GM18858 (cell line): ENCODE data around the gene ZMYND8.
"Not testable (repeated sequence)": the region's sequence is repeated elsewhere in the genome, so short reads cannot be mapped to it uniquely, and the experiment has no call there.

Source experiments
- ATAC-seq: cut with Tn5 transposase; IDR thresholded peaks from one replicate; pipeline ENCODE4 v1.9.1; 2021; ENCODE audit not compliant: unreplicated experiment

The ZMYND8 gene

DNA sequence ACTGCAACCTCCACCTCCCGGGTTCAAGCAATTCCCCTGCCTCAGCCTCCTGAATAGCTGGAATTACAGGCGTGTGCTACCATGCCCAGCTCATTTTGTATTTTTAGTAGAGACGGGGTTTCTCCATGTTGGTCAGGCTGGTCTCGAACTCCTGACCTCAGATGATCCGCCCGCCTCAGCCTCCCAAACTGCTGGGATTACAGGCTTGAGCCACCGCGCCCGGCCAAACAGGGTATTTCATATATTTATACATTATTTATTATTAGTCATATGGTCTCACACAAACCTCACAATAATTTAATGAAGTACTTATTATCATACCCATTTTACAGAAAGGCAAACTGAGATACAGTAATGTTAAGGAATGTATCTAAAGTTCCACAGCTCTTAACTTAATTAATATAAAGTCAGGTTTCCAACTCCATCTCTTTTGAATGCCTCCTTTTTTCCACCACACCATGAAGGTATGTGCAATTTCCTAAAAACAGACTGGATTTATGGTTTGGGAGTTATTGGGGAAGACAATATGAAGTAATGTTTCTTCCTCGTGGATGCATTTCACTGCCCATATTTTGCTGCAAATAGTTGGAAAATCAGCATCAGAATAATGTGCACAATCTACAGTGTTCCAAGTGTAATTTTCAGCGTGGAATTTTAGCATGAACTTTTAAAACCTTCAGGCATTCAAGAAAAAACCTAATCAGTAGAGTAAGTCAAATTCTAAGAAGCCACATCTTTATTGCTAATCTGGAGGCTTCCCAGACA, 65.7 kb downstream of the ZMYND8 start:
- no peak for ATAC-seq

DNA sequence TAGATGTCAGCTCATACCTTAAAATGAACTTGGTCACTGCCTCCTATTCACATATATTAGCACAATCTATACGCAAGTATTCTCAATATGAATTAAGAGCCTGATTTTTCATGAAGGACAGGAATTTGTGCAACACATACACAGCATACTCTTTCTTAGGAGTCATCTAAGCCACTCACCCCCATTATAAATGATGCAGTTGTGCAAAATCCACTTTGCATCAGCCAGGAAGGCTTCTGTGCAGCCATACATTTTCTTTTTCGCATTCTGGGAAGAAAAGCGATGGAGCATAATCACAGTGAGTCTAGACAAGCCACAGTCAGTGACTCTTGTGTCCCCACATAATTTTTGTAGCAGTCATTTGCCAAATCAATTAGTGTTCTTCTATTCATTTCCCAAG, 66.5 kb downstream of the ZMYND8 start:
- ATAC-seq, result no peak

DNA sequence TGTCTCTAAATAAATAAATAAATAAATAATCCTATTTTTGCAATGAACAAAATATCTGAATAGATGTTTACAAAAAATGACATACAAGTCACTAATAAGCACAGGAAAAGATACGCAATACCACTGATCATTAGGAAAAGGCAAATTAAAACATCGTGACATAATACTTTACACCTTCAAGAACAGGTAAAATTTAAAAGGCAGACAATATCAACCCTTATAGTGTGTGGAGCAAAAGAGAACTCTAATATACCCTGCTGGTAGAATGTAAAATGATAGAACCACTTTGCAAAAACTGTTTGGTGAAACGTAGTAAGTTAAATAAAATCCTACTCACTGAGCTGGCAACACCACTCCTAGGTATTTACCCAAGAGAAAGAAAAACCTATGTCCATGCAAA, 67.4 kb downstream of the ZMYND8 start:
- no peak for ATAC-seq

DNA sequence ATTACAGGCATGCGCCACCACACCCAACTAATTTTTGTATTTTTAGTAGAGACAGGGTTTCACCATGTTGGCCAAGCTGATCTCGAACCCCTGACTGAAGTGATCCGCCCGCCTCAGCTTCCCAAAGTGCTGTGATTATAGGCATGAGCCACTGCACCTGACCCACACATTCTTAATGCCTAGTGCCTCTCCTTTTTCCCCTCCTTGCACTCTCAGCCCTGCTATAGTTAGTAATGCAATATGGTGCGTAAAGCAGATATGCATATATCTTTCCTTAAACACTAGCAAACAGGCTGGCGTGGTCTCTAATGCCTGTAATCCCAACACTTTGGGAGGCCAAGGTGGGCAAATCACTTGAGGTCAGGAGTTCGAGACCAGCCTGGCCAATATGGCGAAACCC, 68.0 kb downstream of the ZMYND8 start:
- ATAC-seq, result not testable (repeated sequence)

DNA sequence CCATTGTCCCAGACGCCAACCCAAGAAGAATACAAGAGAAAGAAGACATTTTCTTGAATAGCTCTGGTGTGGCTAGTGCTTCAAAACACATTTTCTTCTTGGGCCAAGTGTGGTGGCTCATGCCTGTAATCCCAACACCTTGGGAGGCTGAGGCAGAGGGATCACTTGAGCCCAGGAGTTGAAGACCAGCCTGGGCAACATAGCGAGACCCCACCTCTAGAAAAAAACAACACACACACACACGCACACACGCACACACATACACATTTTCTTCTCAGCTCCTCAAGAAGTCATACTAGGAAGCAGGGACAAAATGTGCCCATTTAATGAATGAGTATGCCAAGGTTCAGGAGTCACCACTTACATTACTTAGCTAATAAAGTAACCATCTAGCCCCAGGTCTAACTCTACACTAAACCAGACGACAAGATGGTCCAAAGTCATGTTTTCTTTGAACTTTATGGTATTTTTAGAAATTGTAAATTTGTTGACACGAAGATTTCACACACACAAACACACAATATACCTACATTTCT, 68.8 kb downstream of the ZMYND8 start:
- ATAC-seq, result no peak

DNA sequence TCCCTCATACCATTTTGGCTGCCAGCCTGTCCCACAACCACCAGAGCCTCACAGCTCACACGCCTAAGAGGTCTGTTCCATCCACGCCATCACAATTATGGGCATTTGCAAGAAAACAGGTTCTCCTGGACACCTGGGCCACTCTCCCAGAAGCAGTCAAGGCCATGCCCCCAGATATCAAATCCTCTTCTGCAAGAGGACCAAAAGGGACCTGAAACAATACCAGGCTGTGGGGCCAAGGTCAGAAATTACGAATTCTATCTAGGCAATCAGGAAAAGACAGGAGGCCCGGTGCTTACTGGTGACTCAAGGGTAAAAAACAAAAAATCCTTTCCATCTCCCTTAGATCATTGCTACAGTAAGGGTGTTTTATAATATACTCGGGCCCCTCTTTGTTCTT, 69.8 kb downstream of the ZMYND8 start:
- ATAC-seq, result no peak

DNA sequence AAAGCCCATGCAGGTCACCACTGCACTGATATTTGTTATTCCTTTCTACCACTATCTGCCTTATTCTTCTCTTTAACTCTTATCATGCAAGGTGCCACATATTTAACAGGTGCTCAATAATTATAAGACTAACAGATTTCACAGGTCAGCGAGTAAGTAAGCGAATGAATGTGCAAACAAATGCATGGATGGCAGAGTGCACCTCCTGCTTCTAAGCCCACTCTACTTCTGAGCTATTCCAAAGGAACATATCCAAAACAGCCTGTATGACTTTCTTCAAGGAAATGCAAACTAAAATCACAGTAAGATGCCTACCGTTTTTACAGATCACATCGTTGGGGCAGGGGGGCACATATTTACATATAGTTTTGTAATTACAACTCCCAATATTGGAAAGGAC, 71.3 kb downstream of the ZMYND8 start:
- ATAC-seq, result no peak

DNA sequence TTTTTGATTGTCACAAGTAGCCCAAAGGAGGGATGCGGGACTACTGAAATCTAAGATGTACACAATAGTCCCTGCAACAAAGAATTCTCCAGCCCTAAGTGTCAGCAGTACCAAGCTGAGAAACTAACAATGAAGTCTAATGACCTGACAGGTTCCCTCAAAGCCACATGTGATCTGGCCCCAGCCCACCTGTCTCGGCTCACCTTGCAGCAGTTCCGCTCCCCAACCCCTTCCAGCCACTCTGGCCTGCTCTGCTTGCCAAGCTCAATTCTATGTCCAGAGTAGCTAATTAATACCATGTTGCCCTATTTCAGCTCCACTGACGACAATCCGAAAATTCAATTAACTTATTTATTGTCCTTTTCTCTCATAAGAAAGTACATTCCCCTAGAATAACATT, 72.1 kb downstream of the ZMYND8 start:
- no peak for ATAC-seq

DNA sequence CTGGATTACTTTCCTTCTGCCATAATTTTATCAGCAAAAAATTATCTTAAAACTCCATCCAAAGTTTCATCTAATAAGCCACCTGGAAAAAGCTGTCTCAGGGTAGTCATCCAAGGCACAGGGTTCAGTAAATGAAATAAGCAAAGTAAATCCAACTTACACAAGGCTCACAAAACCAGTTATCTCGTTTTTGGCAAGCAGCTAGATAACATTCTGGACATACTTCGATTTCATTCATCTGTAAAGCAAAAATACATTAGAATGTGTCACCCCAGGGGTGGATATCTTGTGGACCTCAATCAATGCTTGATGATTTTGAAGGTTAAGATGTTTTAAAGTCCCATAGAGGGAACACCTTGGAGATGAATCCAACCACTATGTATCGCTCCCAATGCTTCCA, 73.1 kb downstream of the ZMYND8 start:
- no peak for ATAC-seq

DNA sequence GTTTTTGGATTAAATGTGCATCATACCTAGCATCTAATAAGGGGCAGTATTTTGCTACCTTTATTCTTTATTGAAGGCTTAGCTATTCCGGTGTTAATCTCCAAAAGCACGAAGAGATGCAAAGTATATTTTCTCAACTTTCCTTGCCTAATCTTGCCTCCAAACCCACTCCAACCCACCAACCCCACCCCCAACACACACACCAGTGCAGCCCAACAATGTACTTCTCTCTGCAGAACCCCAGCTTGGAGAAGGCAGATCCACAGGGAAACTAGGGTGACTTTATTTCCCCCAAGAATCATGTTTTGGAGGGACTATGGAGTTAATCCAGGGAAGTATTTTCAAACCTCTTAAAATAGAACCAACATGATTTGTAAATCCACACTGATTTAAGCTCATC, 73.6 kb downstream of the ZMYND8 start:
- ATAC-seq, result no peak

DNA sequence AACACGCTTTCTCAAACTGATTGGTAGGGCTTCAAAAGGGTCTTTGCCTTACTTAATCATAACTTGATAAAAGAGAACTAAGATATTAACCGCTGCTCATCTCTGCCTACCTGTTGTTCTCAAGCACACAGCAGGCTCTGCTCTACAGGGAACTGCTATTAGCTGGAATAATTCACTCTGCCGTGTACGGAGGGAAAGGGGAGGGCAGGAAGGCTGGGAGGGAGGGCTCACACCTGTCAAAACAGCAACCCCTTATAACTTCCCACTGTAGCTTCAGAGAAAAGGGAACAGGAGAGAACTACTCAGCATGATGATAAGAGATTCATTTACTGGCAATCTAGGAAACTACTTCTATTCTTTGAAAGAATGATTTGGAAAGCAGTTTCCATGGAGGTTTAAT, 75.1 kb downstream of the ZMYND8 start:
- ATAC-seq, result no peak

DNA sequence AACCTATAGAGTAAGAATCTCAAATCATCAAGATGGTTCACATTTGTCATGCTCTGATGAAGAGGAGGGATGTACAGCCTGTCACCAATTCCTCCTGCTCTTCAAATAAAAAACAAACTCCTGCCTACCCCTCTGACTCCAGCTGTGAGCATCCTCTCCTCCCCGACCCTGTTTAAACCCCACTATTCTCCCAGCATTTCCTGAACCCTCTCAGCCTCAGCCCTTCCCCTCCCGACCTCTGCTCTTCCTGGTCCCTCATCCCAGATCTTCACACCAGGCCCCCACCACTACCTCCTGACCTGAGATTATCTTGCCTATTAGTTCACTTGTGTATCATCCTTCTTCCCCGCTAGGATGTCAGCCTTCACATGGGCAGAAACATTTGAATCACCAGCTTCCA, 75.8 kb downstream of the ZMYND8 start:
- no peak for ATAC-seq

DNA sequence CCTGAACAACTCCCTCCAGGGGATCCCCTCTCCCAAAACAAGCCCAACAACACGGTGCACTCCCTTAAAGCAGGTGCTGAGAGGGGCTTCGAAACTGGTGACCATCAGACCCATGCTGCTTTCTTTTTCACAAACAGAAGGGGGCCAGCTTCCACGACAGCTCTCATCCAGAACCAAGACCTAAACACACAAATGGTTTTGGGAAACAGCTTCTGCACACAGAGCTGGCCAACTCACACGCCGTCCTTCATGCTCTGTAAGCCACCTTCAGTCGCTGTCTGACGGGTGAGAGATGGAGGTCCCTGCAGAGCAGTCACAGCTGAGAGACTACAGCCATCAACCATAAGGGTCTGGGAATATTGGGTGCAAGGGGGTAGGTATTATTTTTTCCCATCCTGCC, 76.3 kb downstream of the ZMYND8 start:
- no peak for ATAC-seq

DNA sequence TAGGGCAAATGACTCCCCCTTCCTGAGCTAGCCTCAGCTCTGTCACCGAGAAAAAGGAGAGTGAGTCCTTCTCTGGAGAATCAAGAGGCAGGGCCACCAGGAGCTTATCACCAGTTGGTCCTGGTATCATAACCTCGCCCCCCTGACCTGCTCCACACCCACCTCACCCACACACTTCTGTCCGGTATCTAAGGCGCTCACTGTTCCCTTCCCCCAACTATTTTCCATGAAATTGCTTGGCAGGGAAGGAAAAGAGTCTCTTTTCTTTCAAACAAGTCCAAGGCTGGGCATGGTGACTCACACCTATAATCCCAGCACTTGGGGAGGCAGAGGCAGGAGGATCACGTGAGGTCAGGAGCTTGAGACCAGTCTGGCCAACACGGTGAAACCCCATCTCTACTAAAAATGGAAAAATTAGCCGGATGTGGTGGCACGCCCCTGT, 77.6 kb downstream of the ZMYND8 start:
- ATAC-seq, result no peak

DNA sequence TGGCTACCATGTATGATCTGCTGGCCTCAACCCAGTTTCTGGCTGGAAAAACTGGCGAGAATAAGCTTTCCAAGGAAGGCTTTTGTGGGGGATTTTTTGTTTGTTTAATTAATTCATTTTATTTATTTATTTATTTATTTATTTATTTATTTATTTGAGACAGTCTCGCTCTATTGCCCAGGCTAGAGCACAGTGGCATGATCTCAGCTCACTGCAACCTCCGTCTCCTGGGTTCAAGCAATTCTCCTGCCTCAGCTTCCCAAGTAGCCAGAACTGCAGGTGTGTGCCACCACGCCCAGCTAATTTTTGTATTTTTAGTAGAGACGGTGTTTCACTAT, 79.0 kb downstream of the ZMYND8 start:
- ATAC-seq, result not testable (repeated sequence)

DNA sequence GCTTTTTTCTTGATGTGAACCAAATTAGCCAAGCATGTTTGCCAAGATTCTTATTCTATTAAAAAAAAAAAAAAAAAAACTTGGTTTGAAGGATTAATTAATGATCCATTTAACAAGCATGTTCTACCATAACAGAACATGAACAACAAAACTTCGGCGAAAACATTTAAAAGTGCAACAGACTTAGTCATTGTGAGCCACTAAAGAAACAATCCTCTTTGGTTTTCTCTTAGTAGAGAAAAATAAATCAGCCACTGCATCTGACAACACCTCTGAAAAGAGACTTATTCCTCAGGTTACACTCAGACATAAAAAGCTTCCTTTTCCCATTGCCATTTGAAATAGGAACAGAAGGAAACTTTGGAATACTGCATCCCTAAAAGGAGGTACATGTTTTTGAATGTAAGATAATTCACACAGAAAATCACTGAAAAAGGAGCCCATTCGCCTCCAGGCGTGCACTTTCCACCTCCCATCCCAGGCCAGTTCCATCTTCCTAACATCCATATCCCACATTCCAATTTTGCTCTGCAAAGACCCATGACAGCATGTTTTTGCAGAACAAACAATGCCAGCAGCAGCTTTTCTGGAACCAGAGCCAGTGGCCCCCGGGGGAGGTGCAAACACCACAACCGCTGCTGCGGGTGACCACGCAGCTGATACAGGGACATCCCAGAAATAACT, 79.5 kb downstream of the ZMYND8 start:
- no peak for ATAC-seq

DNA sequence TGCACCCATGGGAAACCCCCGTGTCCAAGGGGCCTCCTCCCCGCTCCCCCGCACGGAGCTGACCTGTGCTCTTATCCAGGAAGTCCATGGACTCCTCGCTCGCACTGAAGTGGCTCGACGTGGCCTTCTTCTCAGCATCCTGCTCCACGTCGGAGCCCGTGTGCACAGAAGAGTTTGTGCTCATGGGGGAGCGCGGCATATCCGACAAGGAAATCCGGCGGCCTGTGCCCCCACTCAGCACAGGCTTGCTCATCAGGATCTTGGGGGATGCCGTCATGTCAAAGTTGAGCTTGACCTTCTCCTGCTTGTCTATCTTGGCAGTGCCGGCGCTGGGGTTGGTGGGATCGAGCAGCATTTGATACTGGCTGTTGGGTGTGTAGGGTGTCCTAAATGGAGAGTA, 80.2 kb downstream of the ZMYND8 start:
- ATAC-seq, result no peak

DNA sequence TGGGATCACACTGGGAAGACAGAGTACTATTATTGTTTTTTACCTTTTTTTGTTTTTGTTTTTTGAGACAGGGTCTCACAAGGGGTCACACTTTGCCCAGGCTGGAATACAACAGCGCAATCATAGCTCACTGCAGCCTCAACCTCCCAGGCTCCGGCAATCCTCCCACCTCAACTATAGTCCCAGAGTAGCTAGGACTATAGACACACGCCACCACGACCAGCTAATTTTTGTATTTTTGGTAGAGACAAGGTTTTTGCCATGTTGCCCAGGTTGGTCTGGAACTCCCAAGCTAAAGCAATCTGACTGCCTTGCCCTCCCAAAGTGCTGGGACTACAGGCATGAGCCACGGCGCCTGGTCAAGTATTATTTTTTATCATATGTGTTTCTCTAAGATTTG, 81.0 kb downstream of the ZMYND8 start:
- ATAC-seq, result no peak

DNA sequence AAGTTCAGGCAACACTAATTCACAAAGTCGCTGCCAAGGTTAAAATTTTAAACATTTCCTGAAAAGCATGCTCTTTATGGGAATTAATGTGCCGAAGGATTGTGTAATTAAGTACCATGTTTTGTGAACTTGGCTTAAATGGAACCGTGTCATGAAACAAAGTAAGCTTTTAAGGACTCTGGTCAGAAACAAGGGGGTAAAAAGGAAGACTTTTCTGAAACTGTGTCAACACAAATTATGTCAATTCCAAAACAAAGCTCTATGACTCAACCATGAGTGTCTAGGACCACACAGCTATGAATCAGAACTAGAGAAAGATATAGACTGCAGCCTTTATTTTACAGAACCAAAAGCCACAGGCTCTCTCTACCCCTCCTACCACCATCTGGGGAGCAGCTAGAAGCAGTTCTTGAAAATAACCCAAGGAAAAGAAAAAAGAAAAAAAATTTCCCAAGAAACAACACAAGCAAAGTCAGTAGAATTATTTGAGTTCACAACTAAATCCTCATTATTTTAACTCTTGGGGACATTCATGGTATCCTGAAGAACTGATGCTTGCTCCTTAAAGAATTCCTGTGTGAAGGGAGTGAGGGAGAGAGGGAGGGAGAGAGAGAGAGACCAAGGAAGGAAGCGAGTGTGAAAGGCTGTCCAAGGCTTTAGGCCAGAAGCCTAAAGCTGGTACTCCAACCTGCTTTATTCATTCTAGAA, 81.9 kb downstream of the ZMYND8 start:
- ATAC-seq, result peak; percentile 80

DNA sequence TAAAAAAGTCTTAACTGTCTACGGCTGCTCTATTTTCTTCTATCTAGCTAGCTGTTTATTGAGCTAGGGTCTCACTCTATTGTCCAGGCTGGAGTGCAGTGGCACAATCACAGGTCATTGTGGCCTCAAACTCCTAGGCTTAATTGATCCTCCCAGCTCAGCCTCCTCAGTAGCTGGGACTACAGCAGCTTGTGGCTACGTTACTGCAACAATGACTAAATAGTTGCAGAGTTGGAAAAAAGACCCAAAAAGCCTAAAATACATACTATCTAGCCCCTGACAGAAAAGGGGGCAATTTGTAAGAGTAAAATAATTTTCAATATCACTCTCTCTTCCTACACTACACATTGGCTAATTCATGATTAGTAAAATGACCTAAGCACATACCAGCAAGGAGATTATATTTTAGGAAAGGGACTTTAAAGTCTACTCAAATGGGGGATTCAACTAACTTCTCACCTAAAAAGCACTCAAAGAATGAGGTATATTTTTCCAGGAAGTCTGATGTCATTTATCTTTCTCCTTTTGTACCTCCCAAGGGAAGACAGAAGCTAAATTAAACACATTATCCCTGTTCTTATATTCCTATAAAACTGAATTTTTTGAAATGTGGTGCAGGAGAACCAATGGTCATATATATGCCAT, 82.8 kb downstream of the ZMYND8 start:
- ATAC-seq, result no peak

DNA sequence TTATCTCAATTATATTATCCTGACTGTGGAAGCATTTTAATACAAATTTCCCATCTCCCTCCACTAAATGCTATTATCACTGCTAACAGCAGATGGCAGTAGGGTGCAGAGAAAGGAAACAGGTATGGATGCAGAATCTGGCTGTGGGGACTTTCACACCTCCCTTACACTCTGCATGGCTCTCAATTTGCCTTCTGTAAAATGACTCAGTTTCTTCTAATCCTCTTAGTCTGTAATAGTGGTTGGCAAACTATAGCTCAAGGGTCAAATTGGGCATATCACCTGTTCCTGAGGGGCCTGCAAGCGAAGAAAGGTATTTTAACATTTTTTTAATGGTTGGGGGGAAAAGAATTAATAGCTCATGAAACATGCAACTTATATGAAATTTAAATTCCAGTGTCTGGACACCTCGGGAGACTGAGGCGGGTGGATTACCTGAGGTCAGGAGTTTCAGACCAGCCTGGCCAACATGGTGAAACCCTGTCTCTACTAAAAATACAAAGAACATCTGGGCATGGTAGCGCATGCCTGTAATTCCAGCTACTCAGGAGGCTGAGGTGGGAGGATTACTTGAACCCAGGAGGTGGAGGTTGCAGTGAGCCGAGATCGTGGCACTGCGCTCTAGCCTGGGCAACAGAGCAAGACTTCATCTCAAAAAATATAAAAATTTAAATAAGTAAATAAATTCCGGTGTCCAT, 83.5 kb downstream of the ZMYND8 start:
- ATAC-seq, result no peak
